Neural progenitor cell (in vitro differentiated cells): Measurements from ENCODE around the gene ANKRD30A.
"Not testable (repeated sequence)": the region's sequence is repeated elsewhere in the genome, so short reads cannot be mapped to it uniquely, and the experiment has no call there.

Experiments used
- CTCF ChIP-seq: fragments of 200-600 bp; sonication (generic); IDR thresholded peaks from 2 replicates; pipeline ENCODE4 v1.5.1; 2017; ENCODE audit warnings: antibody characterized with exemption, mild to moderate bottlenecking
- EZH2 ChIP-seq: fragments of 200-600 bp; sonication (generic); IDR thresholded peaks from 2 replicates; pipeline ENCODE4 v1.6.1; 2017; ENCODE audit warnings: antibody characterized with exemption, mild to moderate bottlenecking, moderate library complexity

GRCh38 chr10:37182719-37183118, 57.3 kb downstream of the ANKRD30A start:
- not testable (repeated sequence) for TF ChIP-seq CTCF, EZH2
